ENCODE results near the gene KCNJ16. TPM values are rescaled to one million over a fixed set of nuclear protein-coding genes. Genes with fewer than 3 reads are reported as not detected.

KCNJ16 gene
- total RNA-seq, 1 experiment from 2014 or later: not detected

DNA sequence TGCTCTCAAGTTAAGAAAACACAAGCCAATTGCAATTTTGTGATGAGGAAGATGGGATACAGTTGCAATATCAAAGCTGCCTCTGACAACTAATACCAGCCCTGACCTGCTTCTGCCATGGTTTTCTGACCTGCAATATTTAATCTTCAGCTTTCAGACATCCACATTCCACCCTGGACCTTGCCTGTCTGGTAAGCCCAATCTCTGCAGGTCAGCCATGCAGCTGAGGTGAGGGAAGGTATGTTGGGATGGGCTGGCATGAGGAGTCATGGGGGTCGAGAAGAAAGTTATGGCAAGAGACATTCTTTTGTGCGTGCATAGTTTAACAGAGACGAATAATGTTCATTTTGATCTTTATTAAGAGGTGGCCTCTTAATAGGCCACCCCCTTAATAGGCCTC lies 31.5 kb downstream of the KCNJ16 start:
- no peaks in the 10 kb centered on the region for H3K9me3 ChIP-seq (ENCODE audit: low read length)
- TF ChIP-seq EZH2phosphoT487 (IDR thresholded peaks at IDR 0.05; ENCODE audit: borderline replicate concordance, low read length) (no peak), EZH2 (IDR thresholded peaks at IDR 0.05; ENCODE audit: low read length, unreplicated experiment) (no peak), CTCF (conservative IDR thresholded peaks at IDR 0.05; ENCODE audit: low read depth, low read length) (no peak)
- no peaks in the 10 kb centered on the region for H3F3A ChIP-seq (ENCODE audit: low read length, unreplicated experiment)
- H3K27me3 ChIP-seq (ENCODE audit: low read length): no peaks in the 10 kb centered on the region
- ATAC-seq (no peak), DNase-seq (no peak)
- no peaks in the 10 kb centered on the region for H3K9me2 ChIP-seq (replicated peaks; ENCODE audit: low read length)
- no peak overlapping the region for H3K4me3 ChIP-seq (ENCODE audit: low read length)
- no peaks in the 10 kb centered on the region for H3K36me3 ChIP-seq (ENCODE audit: low read depth, low read length)
- intact Hi-C loops (cut with micrococcal nuclease): no loop called here
- CTCF ChIA-PET: no interaction called here
- H3K79me2 ChIP-seq (ENCODE audit: low read length): no peaks in the 10 kb centered on the region
- no peaks in the 10 kb centered on the region for H4K20me1 ChIP-seq (ENCODE audit: low read length)
- H2AFZ ChIP-seq (ENCODE audit: low read length): no peak overlapping the region
- H3K4me2 ChIP-seq (ENCODE audit: low read length): no peak overlapping the region
- H3K4me1 ChIP-seq (ENCODE audit: insufficient read depth, low read length): no peaks in the 10 kb centered on the region
- POLR2A ChIA-PET (ENCODE audit: unreplicated experiment): no interaction called here
- no peak overlapping the region for H3K9ac ChIP-seq (ENCODE audit: low read length)
- no TSS peak for BruUV-seq (replicated peaks)
- H3K27ac ChIP-seq (ENCODE audit: low read length): no peak overlapping the region

DNA sequence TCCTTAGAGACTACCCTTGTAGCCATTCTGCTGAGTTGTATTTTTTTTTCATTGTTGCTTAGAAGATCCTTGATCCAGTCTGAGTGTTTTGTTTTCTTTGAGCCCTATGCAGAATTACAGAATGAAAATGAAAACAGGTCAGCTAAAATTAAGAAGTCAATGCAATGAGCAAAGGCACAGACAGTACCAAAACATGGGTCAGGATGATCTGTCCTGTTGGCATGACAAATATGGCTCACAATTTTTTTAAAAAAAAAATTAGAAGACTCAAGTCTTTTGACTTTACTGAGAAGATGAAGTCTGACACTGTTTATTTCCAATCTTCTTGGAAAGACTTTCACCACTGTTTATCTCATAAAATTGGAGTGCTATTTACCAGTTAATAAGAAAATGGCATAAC lies 32.4 kb downstream of the KCNJ16 start:
- Histone ChIP-seq H3K9ac (ENCODE audit: low read length) (no peak overlapping the region), H3K9me3 (ENCODE audit: low read length) (no peaks in the 10 kb centered on the region), H4K20me1 (ENCODE audit: low read length) (no peaks in the 10 kb centered on the region), H2AFZ (ENCODE audit: low read length) (no peak overlapping the region), H3K9me2 (replicated peaks; ENCODE audit: low read length) (no peaks in the 10 kb centered on the region), H3K27me3 (ENCODE audit: low read length) (no peaks in the 10 kb centered on the region), H3K4me1 (ENCODE audit: insufficient read depth, low read length) (no peaks in the 10 kb centered on the region), H3K4me3 (ENCODE audit: low read length) (no peak overlapping the region), H3K27ac (ENCODE audit: low read length) (no peak overlapping the region), H3F3A (ENCODE audit: low read length, unreplicated experiment) (no peaks in the 10 kb centered on the region), H3K4me2 (ENCODE audit: low read length) (no peak overlapping the region), H3K36me3 (ENCODE audit: low read depth, low read length) (no peaks in the 10 kb centered on the region), H3K79me2 (ENCODE audit: low read length) (no peaks in the 10 kb centered on the region)
- no peak for ATAC-seq
- ChIA-PET CTCF (no interaction called here), POLR2A (ENCODE audit: unreplicated experiment) (interaction anchor here (0.7 kb wide), 1 partner anchor 342 kb away, joined by 4 read pairs; no protein-coding TSS in a partner anchor)
- intact Hi-C loops (cut with micrococcal nuclease): no loop called here
- no TSS peak for BruUV-seq (replicated peaks)
- no peak for DNase-seq
- TF ChIP-seq EZH2phosphoT487 (IDR thresholded peaks at IDR 0.05; ENCODE audit: borderline replicate concordance, low read length) (no peak), EZH2 (IDR thresholded peaks at IDR 0.05; ENCODE audit: low read length, unreplicated experiment) (no peak), CTCF (conservative IDR thresholded peaks at IDR 0.05; ENCODE audit: low read depth, low read length) (no peak)

DNA sequence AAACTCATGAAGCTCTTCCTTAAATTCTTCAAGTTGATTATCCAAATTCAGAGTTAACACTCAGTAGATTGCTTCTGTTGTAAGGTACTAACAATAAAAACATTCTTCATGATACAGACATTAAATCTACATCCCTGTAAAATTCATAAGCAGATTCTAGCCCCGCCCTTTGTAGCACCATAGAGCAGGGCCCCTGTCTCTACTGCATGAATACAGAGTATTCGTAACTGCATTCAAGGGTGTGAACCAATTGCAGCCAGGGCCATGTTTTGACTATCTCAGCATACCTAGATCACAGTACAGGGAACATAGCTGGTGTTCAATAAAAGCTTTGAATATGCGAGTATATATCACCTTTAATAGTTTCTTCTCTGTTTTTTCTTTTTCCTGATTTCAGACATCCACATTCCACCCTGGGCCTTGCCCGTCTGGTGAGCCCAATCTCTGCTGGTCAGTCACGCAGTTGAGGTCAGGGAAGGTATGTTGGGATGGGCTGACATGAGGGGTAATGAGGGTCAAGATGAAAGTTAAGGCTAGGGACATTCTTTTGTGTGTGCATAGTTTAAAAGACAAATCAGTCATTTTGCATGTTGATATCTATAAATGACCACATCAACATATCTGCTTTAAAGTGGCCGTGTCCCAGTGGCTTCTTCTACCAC lies 33.0 kb downstream of the KCNJ16 start:
- no peak overlapping the region for H2AFZ ChIP-seq (ENCODE audit: low read length)
- H3K4me3 ChIP-seq (ENCODE audit: low read length): no peak overlapping the region
- H3K9ac ChIP-seq (ENCODE audit: low read length): no peak overlapping the region
- H3K4me1 ChIP-seq (ENCODE audit: insufficient read depth, low read length): no peaks in the 10 kb centered on the region
- intact Hi-C loops (cut with micrococcal nuclease): no loop called here
- ChIA-PET POLR2A (ENCODE audit: unreplicated experiment) (interaction anchor here (0.7 kb wide), 1 partner anchor 342 kb away, joined by 4 read pairs; no protein-coding TSS in a partner anchor), CTCF (no interaction called here)
- DNase-seq (no peak), ATAC-seq (no peak)
- no peaks in the 10 kb centered on the region for H3K27me3 ChIP-seq (ENCODE audit: low read length)
- H3K36me3 ChIP-seq (ENCODE audit: low read depth, low read length): no peaks in the 10 kb centered on the region
- no peak for TF ChIP-seq CTCF (conservative IDR thresholded peaks at IDR 0.05; ENCODE audit: low read depth, low read length)
- TF ChIP-seq EZH2 (IDR thresholded peaks at IDR 0.05; ENCODE audit: low read length, unreplicated experiment): no peak
- H3K4me2 ChIP-seq (ENCODE audit: low read length): no peak overlapping the region
- no peak overlapping the region for H3K27ac ChIP-seq (ENCODE audit: low read length)
- H3K9me2 ChIP-seq (replicated peaks; ENCODE audit: low read length): no peaks in the 10 kb centered on the region
- BruUV-seq (replicated peaks): no TSS peak
- no peaks in the 10 kb centered on the region for H3K9me3 ChIP-seq (ENCODE audit: low read length)
- H3F3A ChIP-seq (ENCODE audit: low read length, unreplicated experiment): no peaks in the 10 kb centered on the region
- H4K20me1 ChIP-seq (ENCODE audit: low read length): no peaks in the 10 kb centered on the region
- no peaks in the 10 kb centered on the region for H3K79me2 ChIP-seq (ENCODE audit: low read length)
